ENCODE data around the gene UBE2A. TPM values are rescaled to one million over a fixed set of nuclear protein-coding genes. Genes with fewer than 3 reads are reported as not detected.

UBE2A gene
- total RNA-seq, 1 experiment from 2014 or later = 44.9 TPM

- TF ChIP-seq REST (IDR thresholded peaks at IDR 0.05; ENCODE audit: low read depth) = no peak
Measured at GRCh38 chrX:119541188-119541587, 33.2 kb upstream of the UBE2A start (continued).

- RAD21 ChIA-PET (ENCODE audit: low non-redundant PET in 1 of 2, low total read pairs in 2 of 2, uncharacterized antibody in 2 of 2, unreplicated experiment in 2 of 2) = no interaction called here
- H4K20me1 ChIP-seq (ENCODE audit: insufficient read depth) = no peaks in the 10 kb centered on the region
- no peak overlapping the region for H2AFZ ChIP-seq (ENCODE audit: low read depth, low read length, poor library complexity, severe bottlenecking)
- intact Hi-C loops (cut with micrococcal nuclease) = no loop called here
- no peaks in the 10 kb centered on the region for H3K27me3 ChIP-seq (ENCODE audit: insufficient read depth, low read length)
- H3K79me2 ChIP-seq (ENCODE audit: insufficient read depth, low read length) = peaks cover 10% of the 10 kb centered on the region
- ATAC-seq = no peak
- TF ChIP-seq CBX3 (IDR thresholded peaks at IDR 0.05; ENCODE audit: low read depth) = no peak
- no peak for TF ChIP-seq JUND (IDR thresholded peaks at IDR 0.05)
- TF ChIP-seq ZBTB33 (IDR thresholded peaks at IDR 0.05; ENCODE audit: extremely low read depth, insufficient replicate concordance, low read length) = no peak
- TF ChIP-seq CTCF (IDR thresholded peaks at IDR 0.05 in 2 of 3, conservative IDR thresholded peaks at IDR 0.05 in 1 of 3; ENCODE audit: borderline replicate concordance in 1 of 3, insufficient read depth in 1 of 3, low read depth in 2 of 3, low read length in 2 of 3) = no peak
- no peak for TF ChIP-seq ZFX (IDR thresholded peaks at IDR 0.05)
- TF ChIP-seq CEBPB (IDR thresholded peaks at IDR 0.05; ENCODE audit: low read depth) = no peak
- CTCF ChIA-PET = no interaction called here
- no TSS peak for BruUV-seq (replicated peaks)
- no peaks in the 10 kb centered on the region for H3K4me1 ChIP-seq (ENCODE audit: control insufficient read depth in 1 of 2, insufficient read depth in 2 of 2, low read length in 2 of 2)
- POLR2A ChIA-PET = no interaction called here
- no peaks in the 10 kb centered on the region for H3K36me3 ChIP-seq (ENCODE audit: control insufficient read depth in 1 of 2, insufficient read depth in 2 of 2, low read length in 2 of 2)
- no peak overlapping the region for H3K4me3 ChIP-seq (replicated peaks in 1 of 2; ENCODE audit: low read depth in 1 of 2, low read length in 2 of 2)
- H3K9me2 ChIP-seq (ENCODE audit: insufficient read depth) = no peaks in the 10 kb centered on the region
- no peak overlapping the region for H3K9ac ChIP-seq (ENCODE audit: low read length)
- H3K9me3 ChIP-seq (ENCODE audit: control insufficient read depth in 1 of 2, insufficient read depth in 1 of 2, low read depth in 1 of 2, low read length in 2 of 2) = no peaks in the 10 kb centered on the region
- no peak overlapping the region for H3K27ac ChIP-seq (ENCODE audit: low read depth, low read length)
- no peak overlapping the region for H3K4me2 ChIP-seq (ENCODE audit: low read length)
- no peak for DNase-seq (ENCODE audit: low read depth, low spot score)
Measured at GRCh38 chrX:119549327-119550016, 24.9 kb upstream of the UBE2A start.

Data from HCT116 (cell line).